Tongue (tissue), 1 donor: ENCODE results near the gene DCTD. TPM values are rescaled to one million over a fixed set of nuclear protein-coding genes. Genes with fewer than 3 reads are reported as not detected.

ENCODE experiments used
- total RNA-seq: library from RNA; depleted of rRNA; stranded (reverse); fragments of >200 nt; gene quantifications from one replicate; pipeline ENCODE4 v1.2.3, GENCODE V29; 2014

Gene DCTD
- total RNA-seq, 1 donor from 2014 or later, result 52.6 TPM

Other genes with a start within 250 kb of the DCTD start
- 28.6 TPM for gene WWC2, start 181.9 kb upstream of the DCTD start, total RNA-seq